GM10847 (cell line): ENCODE measurements around the gene SZT2.

Experiments used
- POLR2A ChIP-seq: IDR thresholded peaks from 2 replicates; pipeline ENCODE4 v1.6.1; 2011; ENCODE audit not compliant: insufficient read length; ENCODE audit errors: extremely low read depth

The SZT2 gene

DNA sequence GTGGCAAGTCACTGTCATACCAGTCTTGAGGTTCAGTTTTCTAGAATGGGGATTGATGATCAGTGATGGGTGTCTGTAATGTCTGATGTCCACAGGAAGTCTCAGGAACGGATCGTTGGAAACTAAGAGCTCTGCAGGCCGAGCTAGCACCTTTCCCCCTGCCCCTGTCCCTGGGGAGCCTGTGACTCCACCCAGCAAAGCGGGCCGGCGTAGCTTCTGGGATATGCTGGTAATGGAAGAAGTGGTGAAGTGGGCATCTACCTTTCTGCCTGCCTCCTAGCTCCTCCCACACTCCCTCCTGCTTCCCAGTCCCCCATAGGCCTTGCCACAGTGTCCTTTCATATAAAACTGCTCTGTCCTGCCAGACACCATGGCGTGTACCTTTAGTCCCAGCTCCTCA is 50.7 kb downstream of the SZT2 start:
- no peak for TF ChIP-seq POLR2A

DNA sequence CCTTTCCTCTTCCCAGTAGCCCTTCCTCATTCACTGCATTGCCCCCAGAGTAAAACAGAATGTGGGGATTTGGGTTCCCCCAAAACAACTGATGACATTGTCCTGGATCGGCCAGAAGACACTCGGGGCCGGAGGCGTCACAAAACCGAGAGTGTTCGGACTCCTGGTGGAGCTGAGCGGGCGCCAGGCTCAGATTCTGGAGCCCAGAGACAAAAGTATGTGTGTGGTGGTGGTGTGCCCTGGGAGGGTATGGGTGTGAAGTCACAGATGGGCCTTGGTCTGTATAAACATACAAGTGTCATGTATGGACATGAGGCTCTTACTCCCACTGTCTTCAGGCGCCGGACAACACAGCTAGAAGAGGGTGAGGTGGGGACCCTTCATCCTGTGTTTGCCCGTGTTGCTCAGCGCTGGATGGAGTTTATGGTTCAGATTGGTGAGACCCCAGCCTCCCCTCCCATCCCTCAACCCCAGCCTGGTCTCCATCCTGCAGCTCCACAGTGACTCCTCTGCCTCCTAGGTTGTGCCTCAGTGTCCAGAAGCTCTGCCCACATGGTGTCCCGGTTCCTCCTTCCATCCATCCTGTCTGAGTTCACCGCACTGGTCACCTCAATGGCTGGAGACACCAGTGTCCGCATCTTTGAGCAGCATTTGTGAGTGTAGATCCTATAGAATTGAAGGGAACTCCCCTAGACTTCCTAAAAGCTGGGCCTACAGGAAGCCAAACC is 51.6 kb downstream of the SZT2 start:
- no peak for TF ChIP-seq POLR2A

DNA sequence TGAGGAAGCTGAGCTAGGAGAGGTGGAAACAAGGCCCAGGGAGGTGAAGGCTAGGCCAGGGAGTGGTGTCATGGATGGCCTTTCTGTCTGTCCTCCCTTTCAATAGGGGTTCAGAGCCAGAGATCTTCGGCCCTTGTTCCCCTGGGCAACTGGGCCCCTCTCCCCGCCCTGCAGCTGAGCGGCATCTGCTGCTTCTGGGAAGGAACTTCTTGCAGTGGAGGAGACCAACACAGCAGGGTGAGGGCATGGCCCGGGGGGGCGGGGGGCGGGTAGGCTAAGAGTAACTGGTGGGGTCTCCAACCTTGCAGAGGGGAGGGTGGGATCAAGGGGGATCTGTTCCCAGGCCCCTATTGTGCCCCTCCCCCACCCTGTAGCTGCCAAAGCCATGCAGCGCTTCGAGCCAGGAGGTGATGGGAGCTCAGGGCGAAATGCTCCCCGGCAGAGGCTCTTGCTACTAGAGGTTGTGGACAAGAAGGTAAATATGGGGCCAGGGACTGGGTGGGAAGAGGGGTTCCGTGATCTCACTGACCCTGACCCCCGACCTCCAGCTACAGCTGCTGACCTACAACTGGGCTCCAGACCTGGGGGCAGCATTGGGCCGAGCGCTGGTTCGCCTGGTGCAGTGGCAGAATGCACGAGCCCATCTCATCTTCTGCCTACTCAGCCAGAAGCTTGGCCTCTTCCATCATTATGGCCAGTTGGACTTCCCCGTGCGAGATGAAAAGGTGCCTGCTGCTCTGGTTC is 52.4 kb downstream of the SZT2 start:
- TF ChIP-seq POLR2A, result no peak

DNA sequence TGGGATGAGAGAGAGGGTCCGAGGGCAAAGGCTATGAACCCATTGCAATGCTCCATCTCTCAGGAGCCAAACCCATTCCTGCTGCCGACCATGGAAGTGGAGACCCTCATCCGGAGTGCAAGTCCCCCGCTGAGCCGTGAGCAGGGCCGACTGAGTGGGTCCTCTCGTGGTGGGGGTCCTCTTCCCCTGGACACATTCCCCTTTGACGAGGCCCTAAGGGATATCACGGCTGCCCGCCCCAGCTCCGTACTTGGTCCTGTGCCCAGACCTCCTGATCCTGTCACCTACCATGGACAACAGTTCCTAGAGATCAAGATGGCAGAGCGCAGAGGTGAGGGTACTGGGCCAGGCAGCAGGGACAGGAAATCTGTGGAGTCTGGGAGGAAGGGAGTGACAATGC is 53.1 kb downstream of the SZT2 start:
- no peak for TF ChIP-seq POLR2A

DNA sequence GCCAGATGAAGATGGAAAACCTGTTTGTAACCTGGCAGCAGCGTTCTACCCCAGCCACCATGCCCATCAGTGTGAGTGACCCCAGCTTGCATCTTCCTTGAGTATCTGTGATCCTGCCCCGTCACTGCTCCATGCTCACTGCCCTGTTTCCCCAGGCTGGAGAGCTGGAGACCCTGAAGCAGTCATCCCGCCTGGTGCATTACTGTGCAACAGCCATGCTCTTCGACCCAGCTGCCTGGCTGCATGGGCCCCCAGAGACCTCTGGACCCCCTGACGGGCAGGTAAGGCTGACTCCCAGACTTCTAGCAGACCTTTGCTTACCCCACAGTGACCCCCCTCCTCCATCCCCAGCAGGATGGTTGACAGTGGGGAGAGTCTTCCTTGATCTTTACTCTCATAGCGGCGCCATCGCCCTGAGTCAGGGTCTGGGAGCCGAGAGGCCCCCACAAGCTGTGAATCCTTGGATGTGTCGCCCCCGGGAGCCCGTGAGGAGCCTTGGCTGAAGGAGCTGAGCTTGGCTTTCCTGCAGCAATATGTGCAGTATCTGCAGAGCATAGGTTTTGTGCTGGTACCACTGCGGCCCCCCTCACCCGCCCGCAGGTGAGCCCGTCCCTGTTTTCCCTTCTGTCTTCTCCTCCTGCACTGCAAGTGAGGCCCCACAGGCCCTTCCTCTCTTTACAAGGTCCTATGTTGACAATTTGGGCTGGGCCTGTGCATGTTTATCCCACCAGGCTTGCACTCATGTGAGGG is 53.7 kb downstream of the SZT2 start:
- TF ChIP-seq POLR2A, result no peak

DNA sequence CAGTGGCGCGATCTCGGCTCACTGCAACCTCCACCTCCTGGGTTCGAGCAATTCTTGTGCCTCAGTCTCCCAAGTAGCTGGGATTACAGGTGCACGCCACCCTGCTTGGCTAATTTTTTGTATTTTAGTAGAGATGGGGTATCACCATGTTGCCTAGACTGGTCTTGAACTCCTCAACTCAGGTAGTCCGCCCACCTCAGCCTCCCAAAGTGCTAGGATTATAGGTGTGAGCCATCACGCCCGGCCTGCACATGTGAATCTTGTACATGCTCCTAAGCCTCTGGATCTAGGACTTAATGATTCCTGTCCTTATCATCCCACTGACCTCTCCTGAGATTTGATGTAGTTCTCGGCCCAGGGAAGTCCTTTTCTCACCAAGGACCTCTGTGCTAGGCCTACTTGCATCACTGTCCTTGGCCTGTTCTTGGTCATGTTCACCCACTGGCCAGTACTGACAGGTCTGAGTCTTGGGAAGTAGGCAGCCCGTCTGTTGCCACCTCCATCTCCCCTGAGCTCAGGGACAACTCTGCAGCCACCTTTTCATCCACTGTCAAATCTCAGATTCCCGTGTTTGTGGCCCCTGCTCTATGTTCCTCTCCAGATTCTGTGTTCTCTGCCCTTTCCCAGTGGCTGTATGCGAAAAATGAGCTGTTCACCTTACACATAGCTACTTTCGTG is 54.6 kb downstream of the SZT2 start:
- no peak for TF ChIP-seq POLR2A

DNA sequence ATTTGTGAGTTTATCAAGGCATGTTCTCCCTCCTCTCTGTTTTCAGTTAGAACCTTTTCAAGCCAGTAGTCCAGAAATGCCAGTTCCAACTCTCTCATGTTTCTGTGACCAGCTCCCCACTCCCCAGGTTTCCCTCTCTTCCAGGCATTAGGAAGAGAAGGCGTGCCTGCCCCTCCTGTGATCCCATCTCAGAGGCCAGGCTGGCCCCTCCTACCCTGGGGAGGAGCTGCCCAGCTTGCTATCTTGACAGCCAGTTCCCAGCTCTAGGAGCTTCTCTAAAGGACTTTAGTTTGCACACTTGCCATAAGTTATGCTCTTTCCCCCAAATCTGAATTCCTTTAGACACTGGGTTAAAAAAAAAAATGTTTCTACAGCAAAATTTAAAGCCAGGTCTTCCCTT is 55.1 kb downstream of the SZT2 start:
- no peak for TF ChIP-seq POLR2A

DNA sequence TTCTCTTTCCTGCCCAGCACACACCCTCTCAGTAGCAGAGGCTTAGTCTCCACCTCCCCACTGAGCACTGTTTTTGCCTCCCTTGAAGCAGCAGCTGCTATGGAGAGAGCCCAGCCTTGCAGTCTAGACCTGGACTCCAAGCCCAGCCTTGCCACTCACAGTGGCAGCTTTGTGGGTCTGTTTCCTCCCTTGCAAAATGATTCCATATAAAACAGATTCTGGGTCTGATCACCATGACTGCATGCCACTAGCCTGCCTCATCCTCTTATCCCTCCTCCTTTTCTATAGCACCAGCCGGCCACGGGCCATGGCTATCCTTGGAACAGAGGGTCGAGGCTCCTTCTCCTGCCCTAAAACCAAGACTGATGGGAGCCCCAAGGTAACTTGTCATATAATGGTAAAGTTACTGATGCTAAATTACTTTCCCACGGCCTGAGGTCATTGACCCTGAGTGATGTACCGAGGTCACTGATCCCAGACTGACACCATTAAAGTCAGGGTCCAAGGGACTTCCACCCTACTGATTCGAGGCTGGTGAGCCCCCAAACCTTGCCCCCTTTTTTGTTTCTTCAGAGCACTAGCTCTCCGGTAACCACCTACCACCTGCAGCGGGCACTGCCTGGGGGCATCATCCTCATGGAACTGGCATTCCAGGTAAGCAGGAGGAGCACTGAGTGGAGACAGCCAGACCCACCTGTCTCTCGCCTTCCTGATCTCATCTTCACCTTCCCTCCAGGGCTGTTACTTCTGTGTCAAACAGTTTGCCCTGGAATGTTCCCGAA is 56.1 kb downstream of the SZT2 start:
- no peak for TF ChIP-seq POLR2A

DNA sequence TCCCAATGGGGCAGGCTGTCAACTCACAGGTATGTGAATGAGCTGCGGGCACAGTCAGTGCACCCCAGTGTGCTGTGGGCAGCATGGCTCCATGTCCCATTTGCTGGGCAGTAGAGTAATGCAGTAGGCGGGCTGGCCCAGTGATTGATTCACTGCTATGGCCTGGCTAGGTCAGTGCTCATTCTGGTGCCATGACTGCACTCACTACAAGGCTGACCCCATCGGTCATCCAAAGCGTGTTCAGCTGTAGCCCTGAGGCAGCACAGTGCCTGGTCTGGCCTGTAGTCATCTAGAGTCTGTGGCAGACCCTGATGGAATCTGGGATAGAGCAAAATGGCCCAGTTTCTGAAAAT is 56.7 kb downstream of the SZT2 start:
- no peak for TF ChIP-seq POLR2A

DNA sequence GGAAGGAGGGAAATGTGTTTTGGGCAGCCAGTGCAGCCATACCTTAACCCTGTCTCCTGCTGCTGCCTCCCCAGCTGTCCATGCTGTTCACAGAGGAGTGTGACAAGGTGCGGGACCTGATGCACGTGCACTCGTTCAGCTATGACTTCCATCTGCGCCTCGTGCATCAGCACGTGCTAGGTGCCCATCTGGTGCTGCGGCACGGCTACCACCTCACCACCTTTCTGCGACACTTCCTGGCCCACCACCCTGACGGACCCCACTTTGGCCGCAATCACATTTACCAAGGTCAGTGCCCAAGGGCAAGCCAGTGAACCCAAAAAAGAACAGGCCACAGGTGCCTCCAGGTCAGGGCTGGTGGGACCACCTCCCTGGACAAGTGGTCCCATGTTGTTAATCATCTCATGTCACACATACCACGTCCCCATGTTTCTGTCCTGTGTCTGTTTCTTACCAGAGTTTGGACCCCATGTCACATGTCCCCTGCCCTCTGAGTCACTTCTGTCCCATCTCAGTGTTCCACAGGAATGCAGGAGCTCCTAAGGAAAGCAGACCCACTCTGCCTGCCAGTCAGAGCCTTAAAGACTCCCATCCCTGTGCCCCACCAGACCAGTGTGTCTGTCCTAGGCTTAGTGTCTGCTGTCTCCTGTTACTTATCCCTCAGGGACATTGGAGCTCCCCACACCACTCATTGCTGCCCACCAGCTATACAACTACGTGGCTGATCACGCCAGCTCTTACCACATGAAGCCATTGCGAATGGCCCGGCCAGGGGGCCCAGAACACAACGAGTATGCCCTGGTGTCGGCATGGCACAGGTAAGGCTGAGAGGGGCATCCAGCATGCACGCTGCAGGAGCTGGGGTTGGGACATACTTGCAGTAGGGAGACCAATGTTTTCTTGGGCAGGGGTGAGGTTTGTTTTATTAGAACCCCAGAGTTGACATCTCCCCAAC is 57.5 kb downstream of the SZT2 start:
- TF ChIP-seq POLR2A, result no peak

DNA sequence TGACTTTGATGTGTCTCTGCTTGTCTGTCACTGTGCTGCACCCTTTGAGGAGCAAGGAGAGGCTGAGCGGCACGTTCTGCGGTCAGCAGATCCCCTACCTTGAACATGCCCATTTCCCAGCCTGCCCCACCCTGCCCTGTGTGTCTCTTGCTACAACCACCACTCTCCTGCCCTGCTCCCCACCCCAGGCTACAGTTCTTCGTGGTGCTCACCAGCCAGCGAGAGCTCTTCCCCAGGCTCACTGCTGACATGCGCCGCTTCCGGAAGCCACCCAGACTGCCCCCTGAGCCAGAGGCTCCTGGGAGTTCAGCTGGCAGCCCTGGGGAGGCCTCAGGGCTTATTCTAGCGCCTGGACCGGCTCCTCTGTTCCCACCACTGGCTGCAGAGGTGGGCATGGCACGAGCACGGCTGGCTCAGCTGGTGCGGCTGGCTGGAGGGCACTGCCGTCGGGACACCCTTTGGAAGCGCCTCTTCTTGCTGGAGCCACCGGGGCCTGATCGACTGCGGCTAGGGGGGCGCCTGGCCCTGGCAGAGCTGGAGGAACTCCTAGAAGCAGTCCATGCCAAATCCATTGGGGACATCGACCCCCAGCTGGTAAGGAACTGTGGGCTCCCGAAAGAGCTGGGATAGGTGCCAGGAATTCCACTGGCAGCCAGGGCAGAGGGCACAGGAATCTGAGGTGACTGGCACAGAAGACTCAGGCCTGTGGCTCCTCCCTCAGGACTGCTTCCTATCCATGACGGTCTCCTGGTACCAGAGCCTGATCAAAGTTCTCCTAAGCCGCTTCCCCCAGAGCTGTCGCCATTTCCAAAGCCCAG is 58.4 kb downstream of the SZT2 start:
- no peak for TF ChIP-seq POLR2A

DNA sequence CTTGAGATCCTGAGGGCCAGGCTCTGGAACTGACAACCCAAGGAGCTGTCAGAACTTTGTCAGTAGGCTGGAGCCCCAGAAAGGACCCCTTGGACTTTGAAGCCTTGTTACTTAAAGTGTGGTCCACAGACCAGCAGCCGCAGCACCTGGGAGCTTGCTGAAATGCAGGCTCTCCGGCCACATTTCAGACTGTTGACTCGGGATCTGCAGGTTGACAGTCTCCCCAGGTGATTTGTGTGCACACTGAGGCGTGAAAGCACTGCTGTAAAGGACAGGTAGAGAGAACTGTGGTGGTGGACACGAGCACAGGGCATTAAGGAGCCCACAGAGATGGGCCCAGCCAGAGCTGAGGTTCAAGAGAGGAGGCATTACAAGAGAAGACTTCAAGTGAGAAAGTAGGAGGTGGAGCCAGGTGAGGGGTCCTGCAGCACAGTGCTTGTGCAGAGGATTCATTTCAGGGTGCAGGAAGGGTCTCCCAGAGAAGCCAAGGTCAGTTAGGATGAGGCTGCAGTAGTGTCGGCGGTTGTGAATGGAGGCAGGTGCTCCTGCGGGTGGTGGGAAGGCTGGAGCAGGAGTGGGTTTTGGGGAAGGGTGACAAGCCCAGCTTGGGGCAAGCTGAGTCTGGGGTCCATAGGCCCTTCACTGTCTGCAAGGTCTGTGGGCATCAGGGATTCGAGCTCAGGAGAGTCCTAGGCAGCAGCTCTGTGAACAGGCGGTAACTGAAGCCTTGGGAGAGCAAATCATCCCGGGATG is 59.4 kb downstream of the SZT2 start:
- no peak for TF ChIP-seq POLR2A
